Spleen (tissue), 7 donors: ENCODE measurements around the gene SNAP29.

Experiments
- POLR2A ChIP-seq, 3 donors: fragments of 450-650 bp; IDR thresholded peaks; one replicate each; pipeline ENCODE4 v1.5.1; 2017; ENCODE audit warnings: antibody characterized with exemption in 3 of 3, mild to moderate bottlenecking in 1 of 3
- TF ChIP-seq, protein P1 (sequence below), 11 experiments: fragments of 200-600 bp in 7 of 11; fragments of 450-650 bp in 4 of 11; sonication (generic) in 4 of 11; IDR thresholded peaks in 8 of 11; conservative IDR thresholded peaks in 3 of 11; 1 replicate in 7 of 11; 2 replicates in 4 of 11; pipeline versions ENCODE4 v1.4.0 to v1.8.0; 2016 to 2021; ENCODE audit warnings: antibody characterized with exemption in 11 of 11, inconsistent platforms in 4 of 11, mild to moderate bottlenecking in 1 of 11
- donor health status: DM: no; HTN: no; CAD: no; lungs with moderate emphysema.
- donor health status: DM: no; HTN: no; CAD: no.
- donor health status: DM: no; HTN: no; CAD: no.

DNA sequence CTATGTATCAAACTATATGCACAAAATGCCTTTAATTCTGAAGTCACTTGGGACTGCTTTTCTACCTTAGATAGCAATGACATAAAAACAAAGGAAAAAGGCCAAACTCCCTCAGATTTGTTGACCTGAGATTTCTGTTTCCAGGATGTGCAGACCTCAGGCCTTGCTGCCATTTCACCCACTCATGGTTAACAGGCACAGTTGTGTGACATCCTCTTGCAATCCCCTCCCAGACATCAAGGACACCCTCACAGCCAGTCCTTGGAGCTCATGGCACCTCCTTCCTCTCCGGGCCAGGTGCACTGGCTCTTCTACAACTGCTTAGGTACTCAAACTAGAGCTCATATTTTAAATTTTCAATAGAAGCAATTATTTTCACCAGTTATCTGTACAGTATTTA lies 47.6 kb upstream of the SNAP29 start:
- no peak for TF ChIP-seq POLR2A (IDR thresholded peaks at IDR 0.05)
- TF ChIP-seq, protein P1, sequence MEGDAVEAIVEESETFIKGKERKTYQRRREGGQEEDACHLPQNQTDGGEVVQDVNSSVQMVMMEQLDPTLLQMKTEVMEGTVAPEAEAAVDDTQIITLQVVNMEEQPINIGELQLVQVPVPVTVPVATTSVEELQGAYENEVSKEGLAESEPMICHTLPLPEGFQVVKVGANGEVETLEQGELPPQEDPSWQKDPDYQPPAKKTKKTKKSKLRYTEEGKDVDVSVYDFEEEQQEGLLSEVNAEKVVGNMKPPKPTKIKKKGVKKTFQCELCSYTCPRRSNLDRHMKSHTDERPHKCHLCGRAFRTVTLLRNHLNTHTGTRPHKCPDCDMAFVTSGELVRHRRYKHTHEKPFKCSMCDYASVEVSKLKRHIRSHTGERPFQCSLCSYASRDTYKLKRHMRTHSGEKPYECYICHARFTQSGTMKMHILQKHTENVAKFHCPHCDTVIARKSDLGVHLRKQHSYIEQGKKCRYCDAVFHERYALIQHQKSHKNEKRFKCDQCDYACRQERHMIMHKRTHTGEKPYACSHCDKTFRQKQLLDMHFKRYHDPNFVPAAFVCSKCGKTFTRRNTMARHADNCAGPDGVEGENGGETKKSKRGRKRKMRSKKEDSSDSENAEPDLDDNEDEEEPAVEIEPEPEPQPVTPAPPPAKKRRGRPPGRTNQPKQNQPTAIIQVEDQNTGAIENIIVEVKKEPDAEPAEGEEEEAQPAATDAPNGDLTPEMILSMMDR (IDR thresholded peaks at IDR 0.05 in 8 of 11, conservative IDR thresholded peaks at IDR 0.05 in 3 of 11), result no peak
